Nephron progenitor cell (in vitro differentiated cells): ENCODE results near the gene XK.
A peak's percentile ranks its signal among the peaks of the same experiment; 100 is the strongest.

Experiments
- DNase-seq: peaks from one replicate; pipeline ENCODE4 v3.0.0; 2021
- H3K27ac Mint-ChIP-seq: 2 replicates; pipeline ENCODE4 v1.8.0; 2021; ENCODE audit warnings: mild to moderate bottlenecking, moderate library complexity, mixed read lengths
- H3K27me3 Mint-ChIP-seq: 2 replicates; pipeline ENCODE4 v1.8.0; 2021; ENCODE audit warnings: mild to moderate bottlenecking, low read depth, mixed read lengths; ENCODE audit not compliant: poor library complexity
- H3K36me3 Mint-ChIP-seq: 2 replicates; pipeline ENCODE4 v1.8.0; 2021; ENCODE audit warnings: low read depth, mixed read lengths
- H3K4me1 Mint-ChIP-seq: 2 replicates; pipeline ENCODE4 v1.8.0; 2021; ENCODE audit warnings: mixed read lengths
- H3K4me3 Mint-ChIP-seq: 2 replicates; pipeline ENCODE4 v1.8.0; 2021; ENCODE audit warnings: mild to moderate bottlenecking, moderate library complexity, mixed read lengths
- H3K9me3 Mint-ChIP-seq: 2 replicates; pipeline ENCODE4 v1.8.0; 2021; ENCODE audit warnings: mild to moderate bottlenecking, moderate library complexity, mixed read lengths
- CTCF ChIP-seq: fragments of 200-600 bp; sonication (generic); IDR thresholded peaks from 2 replicates; pipeline ENCODE4 v1.5.0; 2021; ENCODE audit warnings: antibody characterized with exemption

The XK gene

DNA sequence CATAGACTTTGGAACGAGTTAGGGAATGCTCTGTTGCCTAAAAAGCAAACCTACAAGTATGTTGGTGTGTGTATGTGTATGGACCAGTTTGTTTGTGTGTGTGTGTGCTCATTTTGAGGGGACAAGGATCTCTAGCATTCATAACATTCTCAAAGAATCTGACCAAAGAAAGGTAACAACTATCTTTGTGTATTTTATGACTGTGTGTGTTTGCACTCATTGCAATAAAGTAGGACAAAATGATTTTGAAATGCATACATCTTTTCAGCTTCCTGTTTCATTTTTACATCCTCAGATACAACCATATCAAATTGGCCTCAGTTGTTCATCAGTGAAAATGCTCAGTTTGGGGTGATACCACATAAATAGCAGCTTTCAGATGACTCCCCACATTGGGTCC lies 8.3 kb upstream of the XK start:
- Mint-ChIP-seq H3K4me1 (no peaks in the 10 kb centered on the region), H3K27me3 (no peaks in the 10 kb centered on the region), H3K27ac (no peak overlapping the region), H3K4me3 (no peak overlapping the region), H3K36me3 (no peaks in the 10 kb centered on the region), H3K9me3 (peaks cover 12% of the 10 kb centered on the region)
- DNase-seq = no peak
- no peak for TF ChIP-seq CTCF

DNA sequence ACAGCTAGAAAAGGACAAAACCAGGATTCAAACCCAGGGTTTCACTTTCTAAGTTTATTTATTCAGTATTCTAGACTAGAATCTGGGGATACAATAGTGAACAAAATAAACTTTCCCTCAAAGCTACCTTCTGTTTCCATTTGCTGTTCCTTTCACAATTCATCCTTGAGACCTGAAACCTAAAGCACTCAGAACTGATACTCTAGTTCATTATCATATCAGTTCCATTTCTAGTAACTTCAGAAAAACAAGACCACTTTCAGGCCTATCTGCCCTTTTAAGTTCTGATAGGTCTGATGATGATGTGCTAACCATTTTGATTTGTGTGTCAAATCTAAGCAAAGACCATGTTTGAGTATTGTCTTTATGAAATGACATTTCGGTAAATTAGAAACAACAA lies 7.8 kb upstream of the XK start:
- no peak for TF ChIP-seq CTCF
- no peaks in the 10 kb centered on the region for H3K4me1 Mint-ChIP-seq
- no peak overlapping the region for H3K27ac Mint-ChIP-seq
- no peaks in the 10 kb centered on the region for H3K27me3 Mint-ChIP-seq
- H3K9me3 Mint-ChIP-seq = peaks cover 16% of the 10 kb centered on the region
- no peak overlapping the region for H3K4me3 Mint-ChIP-seq
- DNase-seq = no peak
- H3K36me3 Mint-ChIP-seq = no peaks in the 10 kb centered on the region

DNA sequence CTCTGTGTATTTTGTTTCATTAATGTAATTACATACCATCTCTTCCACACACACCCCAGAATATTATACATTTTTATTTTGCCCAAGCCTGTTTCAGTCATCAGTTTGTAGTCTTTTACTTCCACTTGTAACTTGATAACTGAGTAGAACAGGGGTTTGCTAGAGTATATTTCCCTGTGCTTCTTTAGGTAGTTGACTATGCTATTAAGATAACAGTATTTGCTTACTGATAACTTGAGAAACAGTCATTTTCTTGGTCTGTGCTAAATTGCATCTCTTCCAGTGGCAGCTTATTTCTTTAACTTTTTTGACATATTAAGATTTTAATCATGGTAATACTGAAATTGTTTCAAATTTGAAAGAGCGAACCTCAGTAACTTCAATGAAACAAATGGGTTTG lies 7.0 kb upstream of the XK start:
- Mint-ChIP-seq H3K9me3 (peaks cover 16% of the 10 kb centered on the region), H3K27me3 (no peaks in the 10 kb centered on the region), H3K4me1 (no peaks in the 10 kb centered on the region), H3K36me3 (no peaks in the 10 kb centered on the region), H3K27ac (no peak overlapping the region), H3K4me3 (no peak overlapping the region)
- TF ChIP-seq CTCF = no peak
- DNase-seq = no peak

DNA sequence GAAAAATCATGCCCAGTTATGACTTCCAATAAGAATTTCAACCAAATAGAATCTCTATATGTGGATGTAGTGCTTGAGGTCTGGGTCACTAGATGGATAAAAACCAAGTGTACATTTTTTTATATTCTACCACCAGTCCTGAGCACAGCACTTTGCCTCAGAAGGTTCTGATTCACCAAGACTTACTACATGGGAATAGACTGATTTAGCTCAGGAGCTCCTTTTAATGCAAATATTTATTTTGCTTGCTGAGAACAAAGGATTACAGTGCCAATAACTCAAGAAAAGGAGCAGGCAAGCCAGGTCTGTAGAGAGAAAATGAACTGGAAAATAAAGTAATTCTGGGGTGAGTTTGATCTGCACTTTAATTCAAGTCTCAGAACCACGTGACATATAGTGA lies 6.4 kb upstream of the XK start:
- H3K36me3 Mint-ChIP-seq = no peaks in the 10 kb centered on the region
- no peak overlapping the region for H3K4me3 Mint-ChIP-seq
- no peak for DNase-seq
- H3K4me1 Mint-ChIP-seq = no peaks in the 10 kb centered on the region
- H3K9me3 Mint-ChIP-seq = peaks cover 16% of the 10 kb centered on the region
- TF ChIP-seq CTCF = no peak
- no peak overlapping the region for H3K27ac Mint-ChIP-seq
- no peaks in the 10 kb centered on the region for H3K27me3 Mint-ChIP-seq

- H3K9me3 Mint-ChIP-seq = peaks cover 21% of the 10 kb centered on the region
- no peak for DNase-seq
- no peak overlapping the region for H3K4me3 Mint-ChIP-seq
- peaks cover under 1% of the 10 kb centered on the region for H3K27me3 Mint-ChIP-seq
- no peak overlapping the region for H3K27ac Mint-ChIP-seq
- no peaks in the 10 kb centered on the region for H3K4me1 Mint-ChIP-seq
- TF ChIP-seq CTCF = no peak
- no peaks in the 10 kb centered on the region for H3K36me3 Mint-ChIP-seq
Measured at GRCh38 chrX:37679888-37680287, 5.7 kb upstream of the XK start.

DNA sequence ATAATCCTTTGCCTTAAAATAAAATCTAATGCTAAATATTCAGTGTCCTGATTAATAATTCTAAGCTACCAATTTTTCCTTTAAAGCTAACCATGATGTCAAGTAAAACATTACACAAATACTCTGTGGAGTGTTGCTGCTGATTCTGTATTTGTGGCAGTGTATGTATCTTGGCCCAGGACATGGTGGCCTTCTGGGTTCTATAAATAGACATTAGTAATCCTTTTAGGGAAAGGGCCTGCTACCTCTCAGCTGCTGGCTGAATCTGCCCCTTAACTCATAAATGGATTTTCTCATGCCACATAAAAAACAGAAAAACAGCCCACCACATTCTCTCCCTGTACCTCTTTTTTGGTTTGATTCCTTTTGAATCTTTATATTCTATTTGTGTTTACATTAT lies 1.2 kb upstream of the XK start:
- Mint-ChIP-seq H3K4me1 (no peaks in the 10 kb centered on the region), H3K36me3 (no peaks in the 10 kb centered on the region), H3K9me3 (peaks cover 28% of the 10 kb centered on the region), H3K4me3 (peak overlapping the region; percentile 25), H3K27ac (no peak overlapping the region), H3K27me3 (peaks cover 22% of the 10 kb centered on the region)
- no peak for DNase-seq
- no peak for TF ChIP-seq CTCF
